D721Med (cell line): ENCODE data around the gene FBRSL1.

Source experiments
- DNase-seq: peaks from one replicate; pipeline ENCODE4 v3.0.0; 2011; ENCODE audit warnings: low spot score; ENCODE audit not compliant: insufficient read length
- FAIRE-seq: peaks from 2 replicates; lab custom pipeline; 2011; peaks lifted over from hg19 to GRCh38; lab: Jason Lieb, UNC
- TF ChIP-seq, protein P1 (sequence below): IDR thresholded peaks from 2 replicates; pipeline ENCODE4 v1.5.1; 2012; ENCODE audit warnings: mild to moderate bottlenecking, control low read depth; ENCODE audit not compliant: insufficient read depth; ENCODE audit errors: missing control alignments

FBRSL1 gene

DNA sequence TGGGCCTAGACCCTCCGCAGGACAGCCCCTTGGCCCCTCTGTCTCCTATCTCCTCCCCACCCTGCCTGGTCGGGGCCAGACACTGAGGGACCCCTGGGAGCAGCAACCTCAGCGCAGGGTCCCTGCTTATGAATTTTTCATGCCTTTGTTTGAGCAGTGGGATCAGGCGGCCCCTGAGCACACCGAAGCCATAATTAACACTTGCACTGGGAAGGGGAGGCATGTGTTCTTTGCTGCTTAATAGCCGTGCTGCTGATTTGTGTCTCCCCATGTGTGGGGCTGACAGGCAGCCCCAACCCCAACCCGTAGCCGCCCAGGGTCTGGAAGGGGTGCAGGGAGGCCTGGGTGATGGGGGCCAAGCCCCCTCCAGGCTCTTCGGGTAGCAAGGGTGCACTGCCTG lies 52.7 kb downstream of the FBRSL1 start:
- FAIRE-seq, result no peak
- DNase-seq, result no peak
- TF ChIP-seq, protein P1, sequence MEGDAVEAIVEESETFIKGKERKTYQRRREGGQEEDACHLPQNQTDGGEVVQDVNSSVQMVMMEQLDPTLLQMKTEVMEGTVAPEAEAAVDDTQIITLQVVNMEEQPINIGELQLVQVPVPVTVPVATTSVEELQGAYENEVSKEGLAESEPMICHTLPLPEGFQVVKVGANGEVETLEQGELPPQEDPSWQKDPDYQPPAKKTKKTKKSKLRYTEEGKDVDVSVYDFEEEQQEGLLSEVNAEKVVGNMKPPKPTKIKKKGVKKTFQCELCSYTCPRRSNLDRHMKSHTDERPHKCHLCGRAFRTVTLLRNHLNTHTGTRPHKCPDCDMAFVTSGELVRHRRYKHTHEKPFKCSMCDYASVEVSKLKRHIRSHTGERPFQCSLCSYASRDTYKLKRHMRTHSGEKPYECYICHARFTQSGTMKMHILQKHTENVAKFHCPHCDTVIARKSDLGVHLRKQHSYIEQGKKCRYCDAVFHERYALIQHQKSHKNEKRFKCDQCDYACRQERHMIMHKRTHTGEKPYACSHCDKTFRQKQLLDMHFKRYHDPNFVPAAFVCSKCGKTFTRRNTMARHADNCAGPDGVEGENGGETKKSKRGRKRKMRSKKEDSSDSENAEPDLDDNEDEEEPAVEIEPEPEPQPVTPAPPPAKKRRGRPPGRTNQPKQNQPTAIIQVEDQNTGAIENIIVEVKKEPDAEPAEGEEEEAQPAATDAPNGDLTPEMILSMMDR, result no peak

GRCh38 chr12:132543298-132544079 lies 53.5 kb downstream of the FBRSL1 start:
- TF ChIP-seq, protein P1, result no peak
- FAIRE-seq, result no peak

DNA sequence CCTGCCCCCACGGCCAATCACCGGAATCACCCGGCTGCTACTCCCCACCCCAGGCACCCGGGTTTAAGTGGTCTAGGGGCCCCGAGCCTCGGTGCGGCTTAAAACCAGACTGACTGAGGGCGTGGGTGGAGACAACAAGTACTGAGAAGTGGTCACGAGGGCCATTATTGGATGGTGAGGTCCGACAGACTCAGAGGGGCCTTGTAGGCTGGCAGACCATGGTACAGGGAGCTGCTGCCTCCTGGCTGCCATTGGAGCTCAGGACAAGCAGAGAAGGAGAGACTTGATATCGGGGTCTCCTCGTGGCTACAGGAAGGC lies 54.1 kb downstream of the FBRSL1 start:
- DNase-seq, result no peak
- TF ChIP-seq, protein P1, result no peak
- no peak for FAIRE-seq

More at GRCh38 chr12:132543298-132544079, 53.5 kb downstream of the FBRSL1 start:
- DNase-seq, result no peak

GRCh38 chr12:132544498-132544897 lies 54.5 kb downstream of the FBRSL1 start:
- TF ChIP-seq, protein P1, result no peak
- FAIRE-seq (no peak), DNase-seq (no peak)

DNA sequence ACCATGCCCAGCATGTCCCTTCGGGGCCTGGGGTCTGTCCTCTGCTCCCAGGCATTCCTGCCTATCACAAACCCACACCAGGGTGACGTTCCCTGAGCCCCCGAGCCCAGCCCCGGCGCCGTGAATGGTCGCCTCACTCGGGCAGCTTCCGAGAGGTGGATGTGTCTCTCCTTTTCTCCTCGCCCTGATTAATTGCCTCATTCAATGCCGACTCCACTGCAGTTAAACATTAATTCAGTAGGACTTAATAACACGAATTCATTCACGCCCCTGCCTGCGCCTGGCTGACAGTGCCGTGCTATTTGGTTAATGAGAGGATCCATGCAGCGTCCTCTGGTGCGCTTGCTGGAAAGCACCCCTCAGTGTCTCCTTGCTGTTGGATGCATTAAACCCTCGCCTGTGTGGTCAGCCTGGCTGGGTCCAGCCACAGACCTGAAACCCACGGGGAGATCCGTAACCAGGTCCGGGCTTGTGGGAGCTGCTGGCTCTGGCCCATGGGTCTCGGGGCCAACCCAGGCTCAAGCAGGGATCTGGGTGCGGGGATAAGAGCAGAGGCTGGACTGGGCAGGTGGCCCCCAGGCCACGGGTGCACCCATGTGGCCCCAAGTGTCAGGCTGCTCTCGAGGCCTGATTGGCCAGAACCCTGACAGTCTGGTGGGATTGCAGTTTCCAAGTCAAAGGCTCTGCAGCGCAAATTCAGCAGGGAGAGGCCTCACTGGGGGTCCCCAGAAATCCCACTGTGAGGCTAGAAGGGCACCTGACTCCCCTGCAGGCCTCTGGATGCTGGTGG lies 55.4 kb downstream of the FBRSL1 start:
- TF ChIP-seq, protein P1, result no peak
- DNase-seq (no peak), FAIRE-seq (no peak)

GRCh38 chr12:132545955-132546354 lies 56.0 kb downstream of the FBRSL1 start:
- TF ChIP-seq, protein P1, result no peak
- DNase-seq, result no peak
- FAIRE-seq, result no peak
